Endothelial cell of umbilical vein (primary cell): ENCODE measurements around the gene THUMPD3. TPM values are rescaled to one million over a fixed set of nuclear protein-coding genes. Genes with fewer than 3 reads are reported as not detected.

Experiments
- BruUV-seq: library from RNA; stranded (reverse); fragments of 400-500 nt; replicated peaks from 2 replicates; lab custom pipeline; 2021; lab: Mats Ljungman, UMichigan
- CTCF ChIA-PET: fragments of 300-600, 350-600 bp; sonication (Branson Sonifier 250); formaldehyde crosslinking; loops from one replicate; lab custom pipeline; 2021; ENCODE audit warnings: antibody characterized with exemption, inconsistent platforms; lab: Charles Lee
- POLR2A ChIA-PET: fragments of 300-600, 350-600 bp; sonication (Branson Sonifier 250); formaldehyde crosslinking; loops from one replicate; lab custom pipeline; 2021; ENCODE audit warnings: antibody characterized with exemption, inconsistent platforms; lab: Charles Lee
- DNase-seq: peaks from one replicate; pipeline ENCODE4 v3.0.0-alpha.2; 2011; ENCODE audit warnings: low read depth, low spot score
- FAIRE-seq: peaks from 2 replicates; lab custom pipeline; 2011; peaks lifted over from hg19 to GRCh38; lab: Jason Lieb, UNC
- H2AFZ ChIP-seq: 2 replicates; pipeline ENCODE4 v1.6.0; 2012; ENCODE audit warnings: low read depth, low read length, control low read depth, inconsistent platforms
- H3K27ac ChIP-seq: 2 replicates; pipeline ENCODE4 v1.5.1; 2011; ENCODE audit warnings: low read depth, mild to moderate bottlenecking, control low read depth, low read length, moderate library complexity; ENCODE audit not compliant: insufficient read depth
- H3K27me3 ChIP-seq, 2 experiments: 2 replicates each; pipeline versions ENCODE4 v1.6.0 to v1.6.1; 2011; ENCODE audit warnings: low read length in 2 of 2, mixed read lengths in 1 of 2; ENCODE audit not compliant: control insufficient read depth in 2 of 2, insufficient read depth in 2 of 2
- H3K36me3 ChIP-seq, 2 experiments: 2 replicates in 1 of 2; 3 replicates in 1 of 2; pipeline ENCODE4 v1.5.1; 2011; ENCODE audit warnings: low read length in 2 of 2, mild to moderate bottlenecking in 1 of 2, moderate library complexity in 1 of 2; ENCODE audit not compliant: control insufficient read depth in 2 of 2, insufficient read depth in 2 of 2; ENCODE audit errors: extremely low read depth in 1 of 2
- H3K4me1 ChIP-seq: 3 replicates; pipeline ENCODE4 v1.5.1; 2011; ENCODE audit warnings: mild to moderate bottlenecking, low read length; ENCODE audit not compliant: control insufficient read depth, insufficient read depth; ENCODE audit errors: extremely low read depth
- H3K4me2 ChIP-seq: 2 replicates; pipeline ENCODE4 v1.6.1; 2011; ENCODE audit warnings: low read length, control low read depth, mixed read lengths; ENCODE audit not compliant: insufficient read depth
- H3K4me3 ChIP-seq, 3 experiments: fragments of 200-600 bp in 1 of 3; sonication (generic), shearing (Covaris generic) in 1 of 3; replicated peaks in 1 of 3; 2 replicates each; pipeline ENCODE4 v1.5.1; 2011 to 2016; ENCODE audit warnings: control low read depth in 3 of 3, low read length in 3 of 3, mild to moderate bottlenecking in 2 of 3, inconsistent platforms in 1 of 3, low read depth in 1 of 3, moderate library complexity in 1 of 3; ENCODE audit not compliant: insufficient read depth in 1 of 3
- H3K79me2 ChIP-seq: 2 replicates; pipeline ENCODE4 v1.6.0; 2012; ENCODE audit warnings: low read length, inconsistent platforms; ENCODE audit not compliant: control insufficient read depth, insufficient read depth
- H3K9ac ChIP-seq: replicated peaks from 2 replicates; pipeline ENCODE3; 2011; ENCODE audit warnings: low read length, control low read depth; ENCODE audit not compliant: insufficient read depth; ENCODE audit errors: extremely low read depth
- H3K9me1 ChIP-seq: replicated peaks from 3 replicates; pipeline ENCODE4 v1.6.0; 2011; ENCODE audit warnings: mild to moderate bottlenecking, low read length; ENCODE audit not compliant: control insufficient read depth, insufficient read depth; ENCODE audit errors: extremely low read depth
- H3K9me3 ChIP-seq: replicated peaks from 2 replicates; pipeline ENCODE4 v1.5.1; 2012; ENCODE audit warnings: low read length, inconsistent platforms; ENCODE audit not compliant: control insufficient read depth, insufficient read depth
- H4K20me1 ChIP-seq: replicated peaks from 2 replicates; pipeline ENCODE3; 2011; ENCODE audit warnings: mild to moderate bottlenecking, low read length; ENCODE audit not compliant: control insufficient read depth, insufficient read depth; ENCODE audit errors: extremely low read depth
- FOS ChIP-seq: IDR thresholded peaks from 2 replicates; pipeline ENCODE4 v1.6.1; 2011; ENCODE audit warnings: mild to moderate bottlenecking, low read length, moderate library complexity, borderline replicate concordance; ENCODE audit not compliant: insufficient read depth
- GATA2 ChIP-seq: IDR thresholded peaks from 2 replicates; pipeline ENCODE4 v1.7.0; 2011; ENCODE audit warnings: low read depth, mild to moderate bottlenecking, moderate library complexity, mixed read lengths, low read length; ENCODE audit not compliant: insufficient read length, insufficient read depth
- JUN ChIP-seq: IDR thresholded peaks from 2 replicates; pipeline ENCODE4 v1.6.1; 2011; ENCODE audit warnings: borderline replicate concordance, low read depth; ENCODE audit not compliant: insufficient read length, insufficient read depth
- MAX ChIP-seq: IDR thresholded peaks from 2 replicates; pipeline ENCODE4 v1.6.1; 2011; ENCODE audit not compliant: insufficient read depth, insufficient read length
- POLR2A ChIP-seq: IDR thresholded peaks from 2 replicates; pipeline ENCODE4 v1.6.1; 2012; ENCODE audit warnings: low read depth, mild to moderate bottlenecking, control low read depth, low read length
- dilution Hi-C: fragments of 300-500 bp; cut with MboI; formaldehyde crosslinking; loops from one replicate; pipeline ENCODE4 v1.15.0; 2019; ENCODE audit warnings: low sequenced_read_pairs; ENCODE audit not compliant: extremely low pct_ligation_motif_present
- intact Hi-C: fragments of 100-400 bp; cut with micrococcal nuclease; formaldehyde crosslinking; loops from one replicate; pipeline ENCODE4 v1.10.0; 2022
- polyA plus RNA-seq, 4 experiments: library from polyadenylated mRNA; depleted of rRNA in 3 of 4; stranded (reverse) in 3 of 4; unstranded in 1 of 4; fragments of >200 nt; gene quantifications; 2 replicates each; pipeline versions ENCODE4 v1.2.1 to v1.2.3, GENCODE V29; 2011 to 2012; ENCODE audit warnings: missing spikeins in 1 of 4
- total RNA-seq: library from RNA; stranded (reverse); gene quantifications from 2 replicates; pipeline ENCODE4 v1.2.3, GENCODE V29; 2021

THUMPD3 gene
- total and polyA plus RNA-seq, 2 donors (not counting 3 experiments of a cell fraction or from before 2014, with no cell fraction given) = 10.0 to 26.5 TPM

GRCh38 chr3:9385187-9386077, 22.6 kb downstream of the THUMPD3 start:
- BruUV-seq = no TSS peak
- Histone ChIP-seq H3K4me3 (no peak overlapping the region), H3K36me3 (peaks cover 19 to 31% of the 10 kb centered on the region in 2 experiments), H3K4me2 (no peak overlapping the region), H3K9me3 (no peaks in the 10 kb centered on the region), H3K9ac (no peak overlapping the region), H3K27me3 (no peaks in the 10 kb centered on the region), H3K9me1 (no peaks in the 10 kb centered on the region), H2AFZ (no peak overlapping the region), H4K20me1 (no peaks in the 10 kb centered on the region), H3K4me1 (no peaks in the 10 kb centered on the region), H3K79me2 (peaks cover 8% of the 10 kb centered on the region), H3K27ac (no peak overlapping the region)
- intact Hi-C loops = no loop called here
- FAIRE-seq = no peak
- dilution Hi-C loops = no loop called here
- no peak for DNase-seq
- no peak for TF ChIP-seq JUN
- TF ChIP-seq POLR2A = no peak
- no peak for TF ChIP-seq GATA2
- TF ChIP-seq MAX = no peak
- TF ChIP-seq FOS = no peak
- ChIA-PET POLR2A (no interaction called here), CTCF (interaction anchor here (1.1 to 2.1 kb wide), 3 partner anchors 9 to 32 kb away, joined by 3 to 6 read pairs (median 4); no protein-coding TSS in a partner anchor)

- dilution Hi-C loops (no loop called here), intact Hi-C loops (no loop called here)
- no TSS peak for BruUV-seq
- no peaks in the 10 kb centered on the region for H3K4me1 ChIP-seq
- CTCF ChIA-PET = interaction anchor here (1.1 to 1.2 kb wide), 2 partner anchors 9 to 10 kb away, joined by 3 to 4 read pairs; no protein-coding TSS in a partner anchor
- H3K27me3 ChIP-seq = no peaks in the 10 kb centered on the region
- H3K36me3 ChIP-seq = peaks cover 25 to 36% of the 10 kb centered on the region in 2 experiments
- no peaks in the 10 kb centered on the region for H3K9me3 ChIP-seq
- H3K9me1 ChIP-seq = no peaks in the 10 kb centered on the region
- H3K4me2 ChIP-seq = no peak overlapping the region
- H3K9ac ChIP-seq = no peak overlapping the region
- H3K4me3 ChIP-seq = no peak overlapping the region
- no peak overlapping the region for H2AFZ ChIP-seq
- no peak for FAIRE-seq
- DNase-seq = no peak
- no peak overlapping the region for H3K27ac ChIP-seq
- H3K79me2 ChIP-seq = peaks cover 14% of the 10 kb centered on the region
- no peak for TF ChIP-seq GATA2
- no peak for TF ChIP-seq JUN
- H4K20me1 ChIP-seq = no peaks in the 10 kb centered on the region
- POLR2A ChIA-PET = no interaction called here
These were observed 23.2 kb downstream of the THUMPD3 start for GRCh38 chr3:9386078-9386459.
